ENCODE results near the gene WWOX.

The WWOX gene

GRCh38 chr16:78431004-78431670 is 331.7 kb downstream of the WWOX start:
- H3K56ac ChIP-seq (ENCODE audit: low read length) = no peak overlapping the region
- H3K4ac ChIP-seq (ENCODE audit: low read depth, low read length) = no peak overlapping the region
- H4K5ac ChIP-seq (ENCODE audit: low read length) = no peak overlapping the region
- no peak overlapping the region for H3K4me2 ChIP-seq (ENCODE audit: low read length)
- no peak overlapping the region for H3K23ac ChIP-seq (ENCODE audit: low read length)
- no peak overlapping the region for H4K8ac ChIP-seq (ENCODE audit: low read depth, low read length)
- no peak overlapping the region for H2BK120ac ChIP-seq (ENCODE audit: low read depth, low read length)
- no peak for DNase-seq
- no CpG with 5 or more reads among the region's 6 CpGs for WGBS (ENCODE audit: extremely low coverage, insufficient coverage, low lambda C conversion rate)
- no peaks in the 10 kb centered on the region for H3K79me1 ChIP-seq (ENCODE audit: low read length)
- H3K36me3 ChIP-seq (ENCODE audit: control insufficient read depth, insufficient read depth, low read length) = no peaks in the 10 kb centered on the region
- no peak overlapping the region for H2BK15ac ChIP-seq (replicated peaks; ENCODE audit: low read depth)
- H3K18ac ChIP-seq (ENCODE audit: low read length) = no peak overlapping the region
- H3K9ac ChIP-seq (ENCODE audit: low read length) = no peak overlapping the region
- H2BK5ac ChIP-seq (ENCODE audit: low read length) = no peak overlapping the region
- no peak overlapping the region for H2AK5ac ChIP-seq (ENCODE audit: low read length)
- no peak overlapping the region for H3K27ac ChIP-seq (ENCODE audit: low read depth, low read length)
- no peaks in the 10 kb centered on the region for H3K79me2 ChIP-seq (ENCODE audit: control insufficient read depth, insufficient read depth, low read length)
- H3K27me3 ChIP-seq (ENCODE audit: insufficient read depth, low read length, poor library complexity) = no peaks in the 10 kb centered on the region
- H3K4me3 ChIP-seq (ENCODE audit: low read length) = no peak overlapping the region
- no peaks in the 10 kb centered on the region for H3K4me1 ChIP-seq (ENCODE audit: control insufficient read depth, low read depth, low read length)

- no peak overlapping the region for H3K56ac ChIP-seq (ENCODE audit: low read length)
- H4K8ac ChIP-seq (ENCODE audit: low read depth, low read length) = no peak overlapping the region
- H3K9ac ChIP-seq (ENCODE audit: low read length) = no peak overlapping the region
- no peak overlapping the region for H3K4ac ChIP-seq (ENCODE audit: low read depth, low read length)
- no peaks in the 10 kb centered on the region for H3K4me1 ChIP-seq (ENCODE audit: control insufficient read depth, low read depth, low read length)
- no peak overlapping the region for H3K4me3 ChIP-seq (ENCODE audit: low read length)
- H3K27ac ChIP-seq (ENCODE audit: low read depth, low read length) = no peak overlapping the region
- H3K36me3 ChIP-seq (ENCODE audit: control insufficient read depth, insufficient read depth, low read length) = no peaks in the 10 kb centered on the region
- no peak overlapping the region for H4K5ac ChIP-seq (ENCODE audit: low read length)
- H3K79me2 ChIP-seq (ENCODE audit: control insufficient read depth, insufficient read depth, low read length) = no peaks in the 10 kb centered on the region
- no peak overlapping the region for H2BK15ac ChIP-seq (replicated peaks; ENCODE audit: low read depth)
- no peak overlapping the region for H2BK5ac ChIP-seq (ENCODE audit: low read length)
- H3K79me1 ChIP-seq (ENCODE audit: low read length) = no peaks in the 10 kb centered on the region
- no peak overlapping the region for H3K4me2 ChIP-seq (ENCODE audit: low read length)
- no peak overlapping the region for H2BK120ac ChIP-seq (ENCODE audit: low read depth, low read length)
- no peak overlapping the region for H3K18ac ChIP-seq (ENCODE audit: low read length)
- WGBS (ENCODE audit: extremely low coverage, insufficient coverage, low lambda C conversion rate) = no CpG with 5 or more reads among the region's 3 CpGs
- DNase-seq = no peak
- H2AK5ac ChIP-seq (ENCODE audit: low read length) = no peak overlapping the region
- no peaks in the 10 kb centered on the region for H3K27me3 ChIP-seq (ENCODE audit: insufficient read depth, low read length, poor library complexity)
- no peak overlapping the region for H3K23ac ChIP-seq (ENCODE audit: low read length)
Measured at GRCh38 chr16:78431701-78432100, 332.2 kb downstream of the WWOX start.

GRCh38 chr16:78432451-78432850 is 333.0 kb downstream of the WWOX start:
- H4K8ac ChIP-seq (ENCODE audit: low read depth, low read length) = no peak overlapping the region
- H3K4ac ChIP-seq (ENCODE audit: low read depth, low read length) = no peak overlapping the region
- H3K79me1 ChIP-seq (ENCODE audit: low read length) = no peaks in the 10 kb centered on the region
- no peak overlapping the region for H4K5ac ChIP-seq (ENCODE audit: low read length)
- H2BK5ac ChIP-seq (ENCODE audit: low read length) = no peak overlapping the region
- H3K4me3 ChIP-seq (ENCODE audit: low read length) = no peak overlapping the region
- H3K27me3 ChIP-seq (ENCODE audit: insufficient read depth, low read length, poor library complexity) = no peaks in the 10 kb centered on the region
- no peak overlapping the region for H3K18ac ChIP-seq (ENCODE audit: low read length)
- DNase-seq = no peak
- no peaks in the 10 kb centered on the region for H3K36me3 ChIP-seq (ENCODE audit: control insufficient read depth, insufficient read depth, low read length)
- H2BK120ac ChIP-seq (ENCODE audit: low read depth, low read length) = no peak overlapping the region
- no peak overlapping the region for H2AK5ac ChIP-seq (ENCODE audit: low read length)
- no peak overlapping the region for H3K9ac ChIP-seq (ENCODE audit: low read length)
- no CpG with 5 or more reads among the region's 17 CpGs for WGBS (ENCODE audit: extremely low coverage, insufficient coverage, low lambda C conversion rate)
- no peaks in the 10 kb centered on the region for H3K4me1 ChIP-seq (ENCODE audit: control insufficient read depth, low read depth, low read length)
- no peak overlapping the region for H3K56ac ChIP-seq (ENCODE audit: low read length)
- no peak overlapping the region for H2BK15ac ChIP-seq (replicated peaks; ENCODE audit: low read depth)
- H3K23ac ChIP-seq (ENCODE audit: low read length) = no peak overlapping the region
- H3K27ac ChIP-seq (ENCODE audit: low read depth, low read length) = no peak overlapping the region
- H3K4me2 ChIP-seq (ENCODE audit: low read length) = no peak overlapping the region
- H3K79me2 ChIP-seq (ENCODE audit: control insufficient read depth, insufficient read depth, low read length) = no peaks in the 10 kb centered on the region

- no peak overlapping the region for H4K8ac ChIP-seq (ENCODE audit: low read depth, low read length)
- no peak overlapping the region for H3K23ac ChIP-seq (ENCODE audit: low read length)
- H2BK120ac ChIP-seq (ENCODE audit: low read depth, low read length) = no peak overlapping the region
- no peak overlapping the region for H2BK5ac ChIP-seq (ENCODE audit: low read length)
- H3K27ac ChIP-seq (ENCODE audit: low read depth, low read length) = no peak overlapping the region
- no peak overlapping the region for H3K4ac ChIP-seq (ENCODE audit: low read depth, low read length)
- no peak overlapping the region for H2BK15ac ChIP-seq (replicated peaks; ENCODE audit: low read depth)
- WGBS (ENCODE audit: extremely low coverage, insufficient coverage, low lambda C conversion rate) = 100% methylated on average over 2 of the region's 2 CpGs
- no peak overlapping the region for H4K5ac ChIP-seq (ENCODE audit: low read length)
- H3K79me1 ChIP-seq (ENCODE audit: low read length) = no peaks in the 10 kb centered on the region
- no peaks in the 10 kb centered on the region for H3K36me3 ChIP-seq (ENCODE audit: control insufficient read depth, insufficient read depth, low read length)
- no peak overlapping the region for H3K56ac ChIP-seq (ENCODE audit: low read length)
- DNase-seq = no peak
- H3K9ac ChIP-seq (ENCODE audit: low read length) = no peak overlapping the region
- no peak overlapping the region for H2AK5ac ChIP-seq (ENCODE audit: low read length)
- no peak overlapping the region for H3K4me2 ChIP-seq (ENCODE audit: low read length)
- no peak overlapping the region for H3K4me3 ChIP-seq (ENCODE audit: low read length)
- H3K27me3 ChIP-seq (ENCODE audit: insufficient read depth, low read length, poor library complexity) = no peaks in the 10 kb centered on the region
- H3K79me2 ChIP-seq (ENCODE audit: control insufficient read depth, insufficient read depth, low read length) = no peaks in the 10 kb centered on the region
- H3K4me1 ChIP-seq (ENCODE audit: control insufficient read depth, low read depth, low read length) = no peaks in the 10 kb centered on the region
- H3K18ac ChIP-seq (ENCODE audit: low read length) = no peak overlapping the region
Measured at GRCh38 chr16:78433116-78433515, 333.7 kb downstream of the WWOX start.

GRCh38 chr16:78434401-78434800 is 334.9 kb downstream of the WWOX start:
- H2BK15ac ChIP-seq (replicated peaks; ENCODE audit: low read depth) = no peak overlapping the region
- H4K8ac ChIP-seq (ENCODE audit: low read depth, low read length) = no peak overlapping the region
- H2AK5ac ChIP-seq (ENCODE audit: low read length) = no peak overlapping the region
- no peak overlapping the region for H2BK120ac ChIP-seq (ENCODE audit: low read depth, low read length)
- no peaks in the 10 kb centered on the region for H3K4me1 ChIP-seq (ENCODE audit: control insufficient read depth, low read depth, low read length)
- H3K4me3 ChIP-seq (ENCODE audit: low read length) = no peak overlapping the region
- no peak overlapping the region for H2BK5ac ChIP-seq (ENCODE audit: low read length)
- H3K18ac ChIP-seq (ENCODE audit: low read length) = no peak overlapping the region
- no peak overlapping the region for H3K56ac ChIP-seq (ENCODE audit: low read length)
- no peak overlapping the region for H3K4me2 ChIP-seq (ENCODE audit: low read length)
- no peak overlapping the region for H3K4ac ChIP-seq (ENCODE audit: low read depth, low read length)
- H3K27ac ChIP-seq (ENCODE audit: low read depth, low read length) = no peak overlapping the region
- H4K5ac ChIP-seq (ENCODE audit: low read length) = no peak overlapping the region
- DNase-seq = no peak
- no peak overlapping the region for H3K9ac ChIP-seq (ENCODE audit: low read length)
- H3K23ac ChIP-seq (ENCODE audit: low read length) = no peak overlapping the region
- no peaks in the 10 kb centered on the region for H3K36me3 ChIP-seq (ENCODE audit: control insufficient read depth, insufficient read depth, low read length)
- no peaks in the 10 kb centered on the region for H3K27me3 ChIP-seq (ENCODE audit: insufficient read depth, low read length, poor library complexity)
- WGBS (ENCODE audit: extremely low coverage, insufficient coverage, low lambda C conversion rate) = no CpG with 5 or more reads among the region's 4 CpGs
- H3K79me2 ChIP-seq (ENCODE audit: control insufficient read depth, insufficient read depth, low read length) = no peaks in the 10 kb centered on the region
- no peaks in the 10 kb centered on the region for H3K79me1 ChIP-seq (ENCODE audit: low read length)

- Histone ChIP-seq H3K27me3 (ENCODE audit: insufficient read depth, low read length, poor library complexity) (no peaks in the 10 kb centered on the region), H3K56ac (ENCODE audit: low read length) (no peak overlapping the region), H3K36me3 (ENCODE audit: control insufficient read depth, insufficient read depth, low read length) (no peaks in the 10 kb centered on the region), H2AK5ac (ENCODE audit: low read length) (no peak overlapping the region), H2BK120ac (ENCODE audit: low read depth, low read length) (no peak overlapping the region), H3K79me1 (ENCODE audit: low read length) (no peaks in the 10 kb centered on the region), H3K4me2 (ENCODE audit: low read length) (no peak overlapping the region), H2BK15ac (replicated peaks; ENCODE audit: low read depth) (no peak overlapping the region), H3K4me3 (ENCODE audit: low read length) (no peak overlapping the region), H3K27ac (ENCODE audit: low read depth, low read length) (no peak overlapping the region), H3K4me1 (ENCODE audit: control insufficient read depth, low read depth, low read length) (no peaks in the 10 kb centered on the region), H2BK5ac (ENCODE audit: low read length) (no peak overlapping the region), H4K5ac (ENCODE audit: low read length) (no peak overlapping the region), H3K9ac (ENCODE audit: low read length) (no peak overlapping the region), H4K8ac (ENCODE audit: low read depth, low read length) (no peak overlapping the region), H3K23ac (ENCODE audit: low read length) (no peak overlapping the region), H3K18ac (ENCODE audit: low read length) (no peak overlapping the region), H3K79me2 (ENCODE audit: control insufficient read depth, insufficient read depth, low read length) (no peaks in the 10 kb centered on the region), H3K4ac (ENCODE audit: low read depth, low read length) (no peak overlapping the region)
- no CpG with 5 or more reads among the region's 4 CpGs for WGBS (ENCODE audit: extremely low coverage, insufficient coverage, low lambda C conversion rate)
- DNase-seq = no peak
Measured at GRCh38 chr16:78435260-78435659, 335.8 kb downstream of the WWOX start.

All from mesendoderm (in vitro differentiated cells).